ENCODE data around the gene TNPO3. TPM values are rescaled to one million over a fixed set of nuclear protein-coding genes. Genes with fewer than 3 reads are reported as not detected.
A peak's percentile ranks its signal among the peaks of the same experiment; 100 is the strongest.

The TNPO3 gene
- total RNA-seq, 4 donors from 2014 or later, result 34.6 to 48.5 (median 45.2) TPM

DNA sequence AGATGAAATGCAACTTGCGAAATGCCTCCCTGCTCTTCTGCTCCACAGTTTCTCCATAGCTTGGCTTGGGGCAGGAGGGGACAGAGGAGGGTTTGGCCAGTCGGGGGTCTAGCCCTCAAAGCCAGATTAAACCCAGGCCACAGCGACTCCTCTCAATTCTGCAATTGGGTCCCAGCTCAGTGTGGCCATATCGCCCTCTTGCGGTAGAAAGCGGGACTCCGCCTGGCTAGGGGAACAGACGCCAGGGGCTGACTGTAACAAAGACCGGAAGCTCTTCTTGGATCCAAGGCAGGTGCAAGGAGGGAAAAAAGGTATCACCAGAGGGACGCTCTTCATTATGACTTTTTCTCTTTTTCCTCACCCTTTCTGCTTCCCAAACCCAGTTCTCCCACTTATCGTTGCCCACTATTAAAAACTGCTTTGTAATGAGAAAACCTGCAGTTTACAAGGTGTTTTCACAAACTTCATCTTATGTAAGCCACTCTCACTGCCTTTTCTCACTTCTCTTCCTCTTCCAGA is 36.6 kb upstream of the TNPO3 start:
- Histone ChIP-seq H3K36me3 (no peaks in the 10 kb centered on the region), H3K27ac (no peak overlapping the region), H3K27me3 (no peaks in the 10 kb centered on the region), H3K4me3 (no peak overlapping the region), H3K4me1 (peaks cover 0 to 5% (median 0%) of the 10 kb centered on the region in 3 donors), H3K9me3 (no peaks in the 10 kb centered on the region)
- peak; percentile 67 for ATAC-seq
- TF ChIP-seq EP300 (IDR thresholded peaks at IDR 0.05) (no peak), POLR2AphosphoS5 (IDR thresholded peaks at IDR 0.05) (no peak), POLR2A (IDR thresholded peaks at IDR 0.05) (no peak)
- TF ChIP-seq, protein P1, sequence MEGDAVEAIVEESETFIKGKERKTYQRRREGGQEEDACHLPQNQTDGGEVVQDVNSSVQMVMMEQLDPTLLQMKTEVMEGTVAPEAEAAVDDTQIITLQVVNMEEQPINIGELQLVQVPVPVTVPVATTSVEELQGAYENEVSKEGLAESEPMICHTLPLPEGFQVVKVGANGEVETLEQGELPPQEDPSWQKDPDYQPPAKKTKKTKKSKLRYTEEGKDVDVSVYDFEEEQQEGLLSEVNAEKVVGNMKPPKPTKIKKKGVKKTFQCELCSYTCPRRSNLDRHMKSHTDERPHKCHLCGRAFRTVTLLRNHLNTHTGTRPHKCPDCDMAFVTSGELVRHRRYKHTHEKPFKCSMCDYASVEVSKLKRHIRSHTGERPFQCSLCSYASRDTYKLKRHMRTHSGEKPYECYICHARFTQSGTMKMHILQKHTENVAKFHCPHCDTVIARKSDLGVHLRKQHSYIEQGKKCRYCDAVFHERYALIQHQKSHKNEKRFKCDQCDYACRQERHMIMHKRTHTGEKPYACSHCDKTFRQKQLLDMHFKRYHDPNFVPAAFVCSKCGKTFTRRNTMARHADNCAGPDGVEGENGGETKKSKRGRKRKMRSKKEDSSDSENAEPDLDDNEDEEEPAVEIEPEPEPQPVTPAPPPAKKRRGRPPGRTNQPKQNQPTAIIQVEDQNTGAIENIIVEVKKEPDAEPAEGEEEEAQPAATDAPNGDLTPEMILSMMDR (IDR thresholded peaks at IDR 0.05), result peak; percentile 87 to 98 (median 91)
- 11 to 16% methylated on average over 5 to 7 of the region's 11 CpGs for WGBS, 2 donors (ENCODE audit: low coverage in 1 of 2)

- Histone ChIP-seq H3K27me3 (peaks cover 7% of the 10 kb centered on the region), H3K4me3 (no peak overlapping the region), H3K27ac (no peak overlapping the region), H3K9me3 (no peaks in the 10 kb centered on the region), H3K36me3 (no peaks in the 10 kb centered on the region), H3K4me1 (peaks cover 0 to 5% (median 0%) of the 10 kb centered on the region in 3 donors)
- 38 to 67% methylated on average over 4 of the region's 5 CpGs for WGBS, 2 donors (ENCODE audit: low coverage in 1 of 2)
- TF ChIP-seq POLR2AphosphoS5 (IDR thresholded peaks at IDR 0.05) (no peak), EP300 (IDR thresholded peaks at IDR 0.05) (no peak), POLR2A (IDR thresholded peaks at IDR 0.05) (no peak)
- no peak for ATAC-seq
Measured at GRCh38 chr7:129090300-129090907, 35.5 kb upstream of the TNPO3 start.

GRCh38 chr7:129089521-129090212 is 34.8 kb upstream of the TNPO3 start:
- Histone ChIP-seq H3K27ac (no peak overlapping the region), H3K4me3 (no peak overlapping the region), H3K27me3 (peaks cover 11% of the 10 kb centered on the region), H3K4me1 (peaks cover 0 to 5% (median 0%) of the 10 kb centered on the region in 3 donors), H3K9me3 (no peaks in the 10 kb centered on the region), H3K36me3 (no peaks in the 10 kb centered on the region)
- 32 to 37% methylated on average over 4 of the region's 4 CpGs for WGBS, 2 donors (ENCODE audit: low coverage in 1 of 2)
- no peak for ATAC-seq
- TF ChIP-seq, protein P1 (IDR thresholded peaks at IDR 0.05), result no peak
- no peak for TF ChIP-seq POLR2AphosphoS5 (IDR thresholded peaks at IDR 0.05)
- TF ChIP-seq POLR2A (IDR thresholded peaks at IDR 0.05), result no peak
- no peak for TF ChIP-seq EP300 (IDR thresholded peaks at IDR 0.05)

GRCh38 chr7:129084801-129085551 is 30.1 kb upstream of the TNPO3 start:
- 41 to 49% methylated on average over 10 to 11 of the region's 11 CpGs for WGBS, 2 donors (ENCODE audit: low coverage in 1 of 2)
- no peak overlapping the region for H3K27ac ChIP-seq
- no peaks in the 10 kb centered on the region for H3K4me1 ChIP-seq
- no peak for ATAC-seq
- no peak overlapping the region for H3K4me3 ChIP-seq
- peaks cover 26% of the 10 kb centered on the region for H3K27me3 ChIP-seq
- no peaks in the 10 kb centered on the region for H3K9me3 ChIP-seq
- no peaks in the 10 kb centered on the region for H3K36me3 ChIP-seq
- no peak for TF ChIP-seq POLR2AphosphoS5 (IDR thresholded peaks at IDR 0.05)

DNA sequence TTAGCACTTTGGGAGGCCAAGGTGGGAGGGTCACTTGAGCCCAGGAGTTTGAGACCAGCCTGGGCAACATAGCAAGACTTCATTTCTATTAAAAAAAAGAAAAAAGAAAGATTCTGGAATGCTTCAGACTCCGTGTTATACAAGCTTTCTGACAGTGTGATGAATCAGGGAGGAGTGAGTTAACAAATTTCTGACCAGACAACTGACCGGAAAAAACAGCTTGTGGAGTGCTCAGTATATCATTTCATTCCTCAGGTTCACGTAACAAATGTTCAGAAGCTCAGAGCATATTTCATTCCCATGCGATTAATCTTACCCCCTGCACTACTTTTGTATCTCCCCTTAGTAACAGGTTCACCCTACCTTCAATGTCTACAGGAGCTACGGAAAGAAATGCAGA is 28.6 kb upstream of the TNPO3 start:
- no peak overlapping the region for H3K4me3 ChIP-seq
- TF ChIP-seq EP300 (IDR thresholded peaks at IDR 0.05) (no peak), POLR2AphosphoS5 (IDR thresholded peaks at IDR 0.05) (no peak), POLR2A (IDR thresholded peaks at IDR 0.05) (no peak)
- TF ChIP-seq, protein P1 (IDR thresholded peaks at IDR 0.05), result no peak
- no peak overlapping the region for H3K27ac ChIP-seq
- no peaks in the 10 kb centered on the region for H3K9me3 ChIP-seq
- WGBS, 2 donors (ENCODE audit: low coverage in 1 of 2), result 44 to 60% methylated on average over 4 to 5 of the region's 5 CpGs
- no peak for ATAC-seq
- no peaks in the 10 kb centered on the region for H3K4me1 ChIP-seq
- no peaks in the 10 kb centered on the region for H3K36me3 ChIP-seq
- H3K27me3 ChIP-seq, result peaks cover 27% of the 10 kb centered on the region

All from gastroesophageal sphincter (tissue), 4 donors.